Smooth muscle cell (in vitro differentiated cells): Measurements from ENCODE around the gene DUOX1. TPM values are rescaled to one million over a fixed set of nuclear protein-coding genes. Genes with fewer than 3 reads are reported as not detected.

Experiments used
- DNase-seq: peaks from one replicate; lab custom pipeline; 2025; ENCODE audit not compliant: unreplicated experiment; lab: John Stamatoyannopoulos, UW
- H2AFZ ChIP-seq: fragments of 200-600 bp; sonication (generic); 2 replicates; pipeline ENCODE4 v1.6.0; 2016; ENCODE audit warnings: antibody characterized with exemption, low read depth, mild to moderate bottlenecking
- H3F3A ChIP-seq: fragments of 200-600 bp; sonication (generic); 2 replicates; pipeline ENCODE4 v1.6.0; 2017; ENCODE audit warnings: antibody characterized with exemption, low read depth
- H3K27ac ChIP-seq: fragments of 200-600 bp; sonication (generic); 2 replicates; pipeline ENCODE4 v1.5.1; 2016; ENCODE audit warnings: low read depth, mild to moderate bottlenecking
- H3K27me3 ChIP-seq: fragments of 200-600 bp; sonication (generic); 2 replicates; pipeline ENCODE4 v1.6.1; 2016; ENCODE audit warnings: low read depth, mild to moderate bottlenecking
- H3K36me3 ChIP-seq: fragments of 200-600 bp; sonication (generic); 2 replicates; pipeline ENCODE4 v1.5.1; 2016; ENCODE audit warnings: low read depth
- H3K4me1 ChIP-seq: fragments of 200-600 bp; sonication (generic); 2 replicates; pipeline ENCODE4 v1.5.1; 2016; ENCODE audit warnings: low read depth
- H3K4me2 ChIP-seq: fragments of 200-600 bp; sonication (generic); 2 replicates; pipeline ENCODE4 v1.6.0; 2016; ENCODE audit warnings: mild to moderate bottlenecking
- H3K4me3 ChIP-seq: fragments of 200-600 bp; sonication (generic); 2 replicates; pipeline ENCODE4 v1.5.1; 2016; ENCODE audit warnings: mild to moderate bottlenecking
- H3K79me2 ChIP-seq: fragments of 200-600 bp; sonication (generic); 2 replicates; pipeline ENCODE4 v1.6.0; 2016; ENCODE audit warnings: low read depth, mild to moderate bottlenecking
- H3K9ac ChIP-seq: fragments of 200-600 bp; sonication (generic); 2 replicates; pipeline ENCODE4 v1.6.0; 2016; ENCODE audit warnings: low read depth
- H3K9me3 ChIP-seq: fragments of 200-600 bp; sonication (generic); replicated peaks from 2 replicates; pipeline ENCODE4 v1.5.1; 2016; ENCODE audit warnings: low read depth
- H4K20me1 ChIP-seq: fragments of 200-600 bp; sonication (generic); 2 replicates; pipeline ENCODE4 v1.6.0; 2016; ENCODE audit warnings: low read depth
- WGBS: methylation state at CpG from one replicate; pipeline ENCODE4 v1.1.7; 2016; ENCODE audit warnings: low lambda C conversion rate; 5-methylcytosine and 5-hydroxymethylcytosine counted together
- polyA plus RNA-seq: library from polyadenylated mRNA; unstranded; fragments of >200 nt; fragmentation: Nextera tagmentation; extraction: Ambion mirVana; gene quantifications from 2 replicates; pipeline ENCODE4 v1.2.1, GENCODE V29; 2016
- total RNA-seq: library from RNA; depleted of rRNA; stranded (reverse); fragments of >200 nt; gene quantifications from 2 replicates; pipeline ENCODE4 v1.2.3, GENCODE V29; 2014
- TF ChIP-seq, protein P1 (sequence below): fragments of 200-600 bp; sonication (generic); IDR thresholded peaks from 2 replicates; pipeline ENCODE4 v1.5.1; 2017; ENCODE audit warnings: borderline replicate concordance, mild to moderate bottlenecking, antibody characterized with exemption; ENCODE audit not compliant: insufficient read depth, poor library complexity, severe bottlenecking

DUOX1 gene
- total and polyA plus RNA-seq, 2 experiments from 2014 or later, result 4.4 to 5.8 TPM

DNA sequence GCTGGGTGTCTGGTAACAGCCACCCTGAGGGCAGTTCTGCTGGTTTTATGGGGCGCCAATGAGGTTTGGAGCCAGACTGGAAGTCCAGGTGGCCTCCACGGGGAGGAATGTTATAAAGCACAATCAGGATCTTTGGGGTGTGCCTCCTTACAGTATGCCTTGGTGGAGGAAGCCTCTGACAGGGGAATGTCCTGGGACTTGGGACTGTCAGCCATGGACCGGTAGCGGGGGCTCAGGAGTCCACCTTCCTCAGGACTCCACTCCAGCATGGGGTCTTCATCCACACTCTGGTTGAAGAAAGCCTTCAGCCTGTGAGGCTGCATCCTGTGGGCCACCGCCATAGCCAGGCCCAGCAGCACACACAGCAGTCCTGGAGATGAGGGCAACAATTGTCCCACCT lies 10.8 kb upstream of the DUOX1 start:
- no peaks in the 10 kb centered on the region for H3K9me3 ChIP-seq
- no peak overlapping the region for H2AFZ ChIP-seq
- H3K4me3 ChIP-seq, result no peak overlapping the region
- peaks cover 6% of the 10 kb centered on the region for H3K4me1 ChIP-seq
- peaks cover 38% of the 10 kb centered on the region for H3K27me3 ChIP-seq
- no peaks in the 10 kb centered on the region for H4K20me1 ChIP-seq
- H3K79me2 ChIP-seq, result no peaks in the 10 kb centered on the region
- no peak overlapping the region for H3K27ac ChIP-seq
- no peak overlapping the region for H3K9ac ChIP-seq
- WGBS, result 88% methylated on average over 5 of the region's 5 CpGs
- TF ChIP-seq, protein P1, sequence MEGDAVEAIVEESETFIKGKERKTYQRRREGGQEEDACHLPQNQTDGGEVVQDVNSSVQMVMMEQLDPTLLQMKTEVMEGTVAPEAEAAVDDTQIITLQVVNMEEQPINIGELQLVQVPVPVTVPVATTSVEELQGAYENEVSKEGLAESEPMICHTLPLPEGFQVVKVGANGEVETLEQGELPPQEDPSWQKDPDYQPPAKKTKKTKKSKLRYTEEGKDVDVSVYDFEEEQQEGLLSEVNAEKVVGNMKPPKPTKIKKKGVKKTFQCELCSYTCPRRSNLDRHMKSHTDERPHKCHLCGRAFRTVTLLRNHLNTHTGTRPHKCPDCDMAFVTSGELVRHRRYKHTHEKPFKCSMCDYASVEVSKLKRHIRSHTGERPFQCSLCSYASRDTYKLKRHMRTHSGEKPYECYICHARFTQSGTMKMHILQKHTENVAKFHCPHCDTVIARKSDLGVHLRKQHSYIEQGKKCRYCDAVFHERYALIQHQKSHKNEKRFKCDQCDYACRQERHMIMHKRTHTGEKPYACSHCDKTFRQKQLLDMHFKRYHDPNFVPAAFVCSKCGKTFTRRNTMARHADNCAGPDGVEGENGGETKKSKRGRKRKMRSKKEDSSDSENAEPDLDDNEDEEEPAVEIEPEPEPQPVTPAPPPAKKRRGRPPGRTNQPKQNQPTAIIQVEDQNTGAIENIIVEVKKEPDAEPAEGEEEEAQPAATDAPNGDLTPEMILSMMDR, result no peak
- no peak for DNase-seq
- no peaks in the 10 kb centered on the region for H3F3A ChIP-seq
- H3K4me2 ChIP-seq, result no peak overlapping the region
- no peaks in the 10 kb centered on the region for H3K36me3 ChIP-seq

DNA sequence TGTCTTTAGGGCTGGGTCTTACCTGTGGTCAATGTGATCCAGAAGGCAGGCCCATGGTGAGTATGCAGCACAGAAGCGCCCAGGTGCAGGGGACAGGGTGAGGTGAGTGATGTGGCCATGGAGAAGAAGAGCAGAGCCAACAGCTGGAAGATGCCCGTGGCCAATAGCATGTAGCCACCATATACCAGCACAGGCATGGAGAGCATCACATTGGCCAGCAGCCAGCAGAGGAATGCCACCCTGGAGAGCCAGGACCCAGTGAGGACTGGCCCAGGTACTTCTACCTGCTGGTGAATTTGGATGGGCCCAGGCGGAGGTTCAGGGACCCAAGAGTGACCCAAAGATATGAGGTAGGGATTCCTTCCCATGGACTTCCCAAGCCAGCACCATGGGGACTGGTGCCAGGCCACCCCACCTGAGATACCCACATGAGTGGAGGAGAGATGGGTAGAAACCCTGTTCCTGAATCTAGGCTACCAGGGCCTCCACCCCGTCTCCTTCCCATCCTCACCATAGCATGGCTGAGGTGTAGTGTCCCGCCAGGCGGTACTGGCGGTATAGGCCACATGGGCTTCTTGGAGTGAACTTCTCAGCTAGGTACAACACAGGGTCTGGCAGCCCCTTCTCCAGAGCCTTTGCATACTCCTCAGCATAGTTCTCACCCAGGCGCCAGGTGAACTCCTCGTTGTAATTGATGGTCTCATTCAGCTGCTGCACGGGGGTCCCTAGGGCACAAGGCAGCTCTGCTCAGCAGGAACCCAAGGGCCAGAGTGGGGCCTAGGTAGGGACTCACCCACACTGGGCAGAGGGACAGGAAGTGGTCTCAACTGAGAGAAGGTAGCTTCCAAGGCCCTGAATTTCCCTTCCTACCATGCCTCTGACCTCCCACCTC lies 9.5 kb upstream of the DUOX1 start:
- no peaks in the 10 kb centered on the region for H3K4me1 ChIP-seq
- 94% methylated on average over 10 of the region's 10 CpGs for WGBS
- TF ChIP-seq, protein P1, result no peak
- no peak overlapping the region for H3K27ac ChIP-seq
- no peak overlapping the region for H3K9ac ChIP-seq
- no peaks in the 10 kb centered on the region for H3F3A ChIP-seq
- H3K27me3 ChIP-seq, result peaks cover 35% of the 10 kb centered on the region
- H4K20me1 ChIP-seq, result no peaks in the 10 kb centered on the region
- no peaks in the 10 kb centered on the region for H3K36me3 ChIP-seq
- H3K79me2 ChIP-seq, result no peaks in the 10 kb centered on the region
- DNase-seq, result no peak
- no peak overlapping the region for H3K4me2 ChIP-seq
- H3K4me3 ChIP-seq, result no peak overlapping the region
- no peaks in the 10 kb centered on the region for H3K9me3 ChIP-seq
- no peak overlapping the region for H2AFZ ChIP-seq

DNA sequence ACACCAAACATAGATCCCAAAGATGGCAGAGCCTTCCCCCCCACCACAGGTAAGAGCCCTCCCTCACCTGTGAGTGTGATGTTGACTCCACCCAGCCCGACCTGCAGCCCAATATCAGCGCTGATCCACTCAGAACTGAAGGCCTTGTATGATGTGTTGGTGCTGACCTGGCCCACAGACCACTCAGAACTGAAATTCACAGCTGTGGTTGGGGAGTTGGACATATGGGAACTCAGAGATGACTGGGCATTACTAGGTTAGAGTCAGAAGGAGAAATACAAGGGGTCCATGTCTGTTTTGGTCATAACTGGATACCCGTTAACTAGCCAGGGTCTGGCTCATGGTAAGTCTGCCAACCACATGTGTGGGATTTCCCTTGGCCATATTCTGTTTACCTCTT lies 8.8 kb upstream of the DUOX1 start:
- no peaks in the 10 kb centered on the region for H3K79me2 ChIP-seq
- no peak overlapping the region for H3K27ac ChIP-seq
- H3K4me3 ChIP-seq, result no peak overlapping the region
- no peaks in the 10 kb centered on the region for H3K36me3 ChIP-seq
- DNase-seq, result no peak
- H3K4me2 ChIP-seq, result no peak overlapping the region
- H3K4me1 ChIP-seq, result no peaks in the 10 kb centered on the region
- no peak overlapping the region for H3K9ac ChIP-seq
- H3K27me3 ChIP-seq, result peaks cover 35% of the 10 kb centered on the region
- H2AFZ ChIP-seq, result no peak overlapping the region
- no peaks in the 10 kb centered on the region for H3K9me3 ChIP-seq
- WGBS, result 97% methylated on average over 3 of the region's 3 CpGs
- TF ChIP-seq, protein P1, result no peak
- no peaks in the 10 kb centered on the region for H3F3A ChIP-seq
- H4K20me1 ChIP-seq, result no peaks in the 10 kb centered on the region
